ENCODE results near the gene LYPD8. TPM values are rescaled to one million over a fixed set of nuclear protein-coding genes. Genes with fewer than 3 reads are reported as not detected.

LYPD8 gene
- polyA plus RNA-seq, 1 experiment = not detected

- Histone ChIP-seq H3K27me3 (ENCODE audit: control insufficient read depth, insufficient read depth, low read length) (no peaks in the 10 kb centered on the region), H3K4me3 (ENCODE audit: low read depth, low read length) (no peak overlapping the region), H3K27ac (ENCODE audit: low read depth, low read length) (no peak overlapping the region), H3K9me3 (ENCODE audit: control insufficient read depth, insufficient read depth, low read length) (peaks cover 49% of the 10 kb centered on the region)
- POLR2A ChIA-PET = no interaction called here
- CTCF ChIA-PET = no interaction called here
- no peak for TF ChIP-seq CTCF (IDR thresholded peaks at IDR 0.05; ENCODE audit: low read depth, low read length)
- no peak for DNase-seq (ENCODE audit: low read depth, low spot score)
These were observed 2.4 kb downstream of the LYPD8 start for GRCh38 chr1:248753029-248753594.

- DNase-seq (ENCODE audit: low read depth, low spot score) = no peak
- CTCF ChIA-PET = no interaction called here
- no peak for TF ChIP-seq CTCF (IDR thresholded peaks at IDR 0.05; ENCODE audit: low read depth, low read length)
- no peak overlapping the region for H3K4me3 ChIP-seq (ENCODE audit: low read depth, low read length)
- POLR2A ChIA-PET = no interaction called here
- H3K27me3 ChIP-seq (ENCODE audit: control insufficient read depth, insufficient read depth, low read length) = no peaks in the 10 kb centered on the region
- peaks cover 49% of the 10 kb centered on the region for H3K9me3 ChIP-seq (ENCODE audit: control insufficient read depth, insufficient read depth, low read length)
- no peak overlapping the region for H3K27ac ChIP-seq (ENCODE audit: low read depth, low read length)
These were observed 3.2 kb downstream of the LYPD8 start for GRCh38 chr1:248752161-248753028.

- Histone ChIP-seq H3K27me3 (ENCODE audit: control insufficient read depth, insufficient read depth, low read length) (no peaks in the 10 kb centered on the region), H3K9me3 (ENCODE audit: control insufficient read depth, insufficient read depth, low read length) (peaks cover 42% of the 10 kb centered on the region), H3K27ac (ENCODE audit: low read depth, low read length) (no peak overlapping the region), H3K4me3 (ENCODE audit: low read depth, low read length) (no peak overlapping the region)
- ChIA-PET CTCF (no interaction called here), POLR2A (no interaction called here)
- no peak for DNase-seq (ENCODE audit: low read depth, low spot score)
- no peak for TF ChIP-seq CTCF (IDR thresholded peaks at IDR 0.05; ENCODE audit: low read depth, low read length)
These were observed 3.9 kb downstream of the LYPD8 start for GRCh38 chr1:248751635-248752034.

- no peak for DNase-seq (ENCODE audit: low read depth, low spot score)
- ChIA-PET POLR2A (no interaction called here), CTCF (no interaction called here)
- no peaks in the 10 kb centered on the region for H3K27me3 ChIP-seq (ENCODE audit: control insufficient read depth, insufficient read depth, low read length)
- no peak for TF ChIP-seq CTCF (IDR thresholded peaks at IDR 0.05; ENCODE audit: low read depth, low read length)
- H3K27ac ChIP-seq (ENCODE audit: low read depth, low read length) = no peak overlapping the region
- H3K9me3 ChIP-seq (ENCODE audit: control insufficient read depth, insufficient read depth, low read length) = peaks cover 38% of the 10 kb centered on the region
- no peak overlapping the region for H3K4me3 ChIP-seq (ENCODE audit: low read depth, low read length)
These were observed 4.4 kb downstream of the LYPD8 start for GRCh38 chr1:248751142-248751541.

- Histone ChIP-seq H3K27ac (ENCODE audit: low read depth, low read length) (no peak overlapping the region), H3K27me3 (ENCODE audit: control insufficient read depth, insufficient read depth, low read length) (no peaks in the 10 kb centered on the region), H3K9me3 (ENCODE audit: control insufficient read depth, insufficient read depth, low read length) (peaks cover 36% of the 10 kb centered on the region), H3K4me3 (ENCODE audit: low read depth, low read length) (no peak overlapping the region)
- POLR2A ChIA-PET = no interaction called here
- no peak for DNase-seq (ENCODE audit: low read depth, low spot score)
- TF ChIP-seq CTCF (IDR thresholded peaks at IDR 0.05; ENCODE audit: low read depth, low read length) = no peak
- CTCF ChIA-PET = no interaction called here
These were observed 5.1 kb downstream of the LYPD8 start for GRCh38 chr1:248750496-248750895.

All from AG04450 (cell line).